Globus pallidus (tissue), 1 donor: ENCODE data around the gene FREM1.
"Not testable (repeated sequence)": the region's sequence is repeated elsewhere in the genome, so short reads cannot be mapped to it uniquely, and the experiment has no call there.

Source experiments
- DNase-seq: peaks from one replicate; pipeline ENCODE4 v3.0.0-alpha.2; 2015; ENCODE audit warnings: low spot score

Gene FREM1

GRCh38 chr9:14909961-14910805 lies at the start of gene FREM1:
Gene FREM1, minus strand, starts transcription at chr9:14910428. Its CDS starts 41,451 bp downstream, at chr9:14868977.
- DNase-seq = peak; percentile 11

GRCh38 chr9:14958989-14959388 lies 48.8 kb upstream of the FREM1 start:
- DNase-seq = no peak

- DNase-seq = no peak
These were observed 46.9 kb upstream of the FREM1 start for GRCh38 chr9:14957109-14957508.

GRCh38 chr9:14956208-14956607 lies 46.0 kb upstream of the FREM1 start:
- DNase-seq = no peak

GRCh38 chr9:14945351-14945750 lies 35.1 kb upstream of the FREM1 start:
- no peak for DNase-seq

GRCh38 chr9:14941501-14942405 lies 31.5 kb upstream of the FREM1 start:
- DNase-seq = no peak

GRCh38 chr9:14939378-14939777 lies 29.1 kb upstream of the FREM1 start:
- no peak for DNase-seq

- DNase-seq = no peak
These were observed 27.0 kb upstream of the FREM1 start for GRCh38 chr9:14937216-14937615.

GRCh38 chr9:14936491-14936890 lies 26.3 kb upstream of the FREM1 start:
- no peak for DNase-seq

- DNase-seq = no peak
These were observed 25.7 kb upstream of the FREM1 start for GRCh38 chr9:14935964-14936363.

GRCh38 chr9:14935106-14935751 lies 25.0 kb upstream of the FREM1 start:
- no peak for DNase-seq

GRCh38 chr9:14932641-14933040 lies 22.4 kb upstream of the FREM1 start:
- DNase-seq = no peak

GRCh38 chr9:14932231-14932630 lies 22.0 kb upstream of the FREM1 start:
- no peak for DNase-seq

GRCh38 chr9:14926941-14927624 lies 16.9 kb upstream of the FREM1 start:
- DNase-seq = no peak

GRCh38 chr9:14924230-14925219 lies 14.3 kb upstream of the FREM1 start:
- no peak for DNase-seq

GRCh38 chr9:14923701-14924100 lies 13.5 kb upstream of the FREM1 start:
- DNase-seq = no peak

- DNase-seq = not testable (repeated sequence)
These were observed 10.6 kb upstream of the FREM1 start for GRCh38 chr9:14920805-14921204.

- DNase-seq = no peak
These were observed 3.1 kb upstream of the FREM1 start for GRCh38 chr9:14913366-14913765.

GRCh38 chr9:14912859-14913258 lies 2.6 kb upstream of the FREM1 start:
- no peak for DNase-seq

GRCh38 chr9:14911046-14911445 lies 818 bp upstream of the FREM1 start:
- DNase-seq = no peak

- no peak for DNase-seq
These were observed 647 bp downstream of the FREM1 start for GRCh38 chr9:14909601-14909960.
